Gastroesophageal sphincter (tissue), 4 donors: ENCODE measurements around the gene PSMD1. TPM values are rescaled to one million over a fixed set of nuclear protein-coding genes. Genes with fewer than 3 reads are reported as not detected.

Source experiments
- ATAC-seq: fragments of 150-250 bp; one replicate; pipeline ENCODE4 v1.9.1; 2016; ENCODE audit warnings: mild to moderate bottlenecking, moderate library complexity
- H3K27ac ChIP-seq, 4 donors: fragments of 200-600 bp; sonication (generic) in 3 of 4; 1 replicate in 3 of 4; 2 replicates in 1 of 4; pipeline ENCODE4 v1.5.1; 2016 to 2019
- H3K27me3 ChIP-seq: fragments of 200-600 bp; sonication (generic); one replicate; pipeline ENCODE4 v1.5.1; 2019
- H3K36me3 ChIP-seq, 2 donors: fragments of 200-600 bp; sonication (generic); one replicate each; pipeline ENCODE4 v1.5.1; 2019; ENCODE audit warnings: control low read depth in 1 of 2
- H3K4me1 ChIP-seq, 3 donors: fragments of 200-600 bp; sonication (generic); 1 replicate in 2 of 3; 2 replicates in 1 of 3; pipeline ENCODE4 v1.5.1; 2016 to 2019; ENCODE audit warnings: control low read depth in 2 of 3
- H3K4me3 ChIP-seq, 2 donors: fragments of 200-600 bp; sonication (generic); one replicate each; pipeline ENCODE4 v1.5.1; 2019; ENCODE audit warnings: mild to moderate bottlenecking in 1 of 2, moderate library complexity in 1 of 2
- H3K9me3 ChIP-seq, 3 donors: fragments of 200-600 bp; sonication (generic); one replicate each; pipeline ENCODE4 v1.5.1; 2017 to 2019; ENCODE audit warnings: control low read depth in 2 of 3
- EP300 ChIP-seq: sonication (generic); formaldehyde crosslinking; IDR thresholded peaks from one replicate; pipeline ENCODE4 v1.6.1; 2017; ENCODE audit warnings: antibody characterized with exemption, mild to moderate bottlenecking
- POLR2A ChIP-seq, 2 donors: fragments of 450-650 bp; IDR thresholded peaks; one replicate each; pipeline ENCODE4 v1.6.1; 2017; ENCODE audit warnings: antibody characterized with exemption in 2 of 2, mild to moderate bottlenecking in 2 of 2, moderate library complexity in 1 of 2
- POLR2AphosphoS5 ChIP-seq: sonication (generic); formaldehyde crosslinking; IDR thresholded peaks from one replicate; pipeline ENCODE4 v1.6.1; 2017; ENCODE audit warnings: antibody characterized with exemption
- WGBS, 2 donors: methylation state at CpG; one replicate each; pipeline ENCODE4 v1.1.5; 2018; ENCODE audit warnings: low coverage in 1 of 2; 5-methylcytosine and 5-hydroxymethylcytosine counted together
- total RNA-seq, 4 donors: library from RNA; depleted of rRNA; stranded (reverse); fragments of >200 nt; gene quantifications; one replicate each; pipeline ENCODE4 v1.1.0, GENCODE V29; 2016
- TF ChIP-seq, protein P1 (sequence below), 4 experiments: fragments of 200-600 bp in 2 of 4; fragments of 450-650 bp in 2 of 4; sonication (generic) in 1 of 4; IDR thresholded peaks; one replicate each; pipeline ENCODE4 v1.5.1; 2017 to 2019; ENCODE audit warnings: antibody characterized with exemption in 4 of 4, mild to moderate bottlenecking in 2 of 4, moderate library complexity in 2 of 4

Gene PSMD1
- total RNA-seq, 4 donors from 2014 or later, result 58.8 to 93.4 (median 65.9) TPM

GRCh38 chr2:231028889-231029288 is 27.8 kb upstream of the PSMD1 start:
- H3K4me1 ChIP-seq, result no peaks in the 10 kb centered on the region
- no peaks in the 10 kb centered on the region for H3K9me3 ChIP-seq
- no peak overlapping the region for H3K27ac ChIP-seq
- H3K27me3 ChIP-seq, result peaks cover 35% of the 10 kb centered on the region
- H3K4me3 ChIP-seq, result no peak overlapping the region
- H3K36me3 ChIP-seq, result no peaks in the 10 kb centered on the region
- TF ChIP-seq EP300, result no peak
- no peak for TF ChIP-seq POLR2AphosphoS5
- TF ChIP-seq POLR2A (IDR thresholded peaks at IDR 0.05), result no peak
- TF ChIP-seq, protein P1, sequence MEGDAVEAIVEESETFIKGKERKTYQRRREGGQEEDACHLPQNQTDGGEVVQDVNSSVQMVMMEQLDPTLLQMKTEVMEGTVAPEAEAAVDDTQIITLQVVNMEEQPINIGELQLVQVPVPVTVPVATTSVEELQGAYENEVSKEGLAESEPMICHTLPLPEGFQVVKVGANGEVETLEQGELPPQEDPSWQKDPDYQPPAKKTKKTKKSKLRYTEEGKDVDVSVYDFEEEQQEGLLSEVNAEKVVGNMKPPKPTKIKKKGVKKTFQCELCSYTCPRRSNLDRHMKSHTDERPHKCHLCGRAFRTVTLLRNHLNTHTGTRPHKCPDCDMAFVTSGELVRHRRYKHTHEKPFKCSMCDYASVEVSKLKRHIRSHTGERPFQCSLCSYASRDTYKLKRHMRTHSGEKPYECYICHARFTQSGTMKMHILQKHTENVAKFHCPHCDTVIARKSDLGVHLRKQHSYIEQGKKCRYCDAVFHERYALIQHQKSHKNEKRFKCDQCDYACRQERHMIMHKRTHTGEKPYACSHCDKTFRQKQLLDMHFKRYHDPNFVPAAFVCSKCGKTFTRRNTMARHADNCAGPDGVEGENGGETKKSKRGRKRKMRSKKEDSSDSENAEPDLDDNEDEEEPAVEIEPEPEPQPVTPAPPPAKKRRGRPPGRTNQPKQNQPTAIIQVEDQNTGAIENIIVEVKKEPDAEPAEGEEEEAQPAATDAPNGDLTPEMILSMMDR (IDR thresholded peaks at IDR 0.05), result no peak
- ATAC-seq, result no peak

DNA sequence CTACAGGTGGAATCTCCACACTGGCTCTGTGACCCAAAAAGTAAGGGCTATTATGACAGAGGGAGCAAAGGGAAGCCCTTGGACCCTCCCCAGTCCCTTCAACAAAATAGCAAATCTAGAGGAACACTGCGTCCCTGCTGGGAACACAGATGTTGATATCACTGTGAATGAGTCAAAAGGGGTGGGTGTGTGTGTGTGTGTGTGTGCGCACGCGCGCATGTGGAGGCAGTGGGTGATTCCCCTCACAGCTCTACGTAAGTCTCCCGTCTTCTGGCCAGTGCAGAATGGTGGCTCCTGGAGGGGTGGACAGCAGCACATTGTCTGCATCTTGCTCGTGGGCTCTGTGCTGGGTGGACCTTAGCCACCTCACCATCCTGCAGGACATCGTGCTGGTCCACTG is 27.1 kb upstream of the PSMD1 start:
- Histone ChIP-seq H3K4me3 (no peak overlapping the region), H3K27ac (no peak overlapping the region), H3K27me3 (peaks cover 39% of the 10 kb centered on the region), H3K9me3 (no peaks in the 10 kb centered on the region), H3K36me3 (no peaks in the 10 kb centered on the region), H3K4me1 (no peaks in the 10 kb centered on the region)
- TF ChIP-seq, protein P1 (IDR thresholded peaks at IDR 0.05), result no peak
- no peak for TF ChIP-seq POLR2AphosphoS5
- TF ChIP-seq POLR2A (IDR thresholded peaks at IDR 0.05), result no peak
- TF ChIP-seq EP300, result no peak
- ATAC-seq, result no peak
- WGBS, 2 donors, result 73 to 80% methylated on average over 2 to 9 of the region's 9 CpGs

DNA sequence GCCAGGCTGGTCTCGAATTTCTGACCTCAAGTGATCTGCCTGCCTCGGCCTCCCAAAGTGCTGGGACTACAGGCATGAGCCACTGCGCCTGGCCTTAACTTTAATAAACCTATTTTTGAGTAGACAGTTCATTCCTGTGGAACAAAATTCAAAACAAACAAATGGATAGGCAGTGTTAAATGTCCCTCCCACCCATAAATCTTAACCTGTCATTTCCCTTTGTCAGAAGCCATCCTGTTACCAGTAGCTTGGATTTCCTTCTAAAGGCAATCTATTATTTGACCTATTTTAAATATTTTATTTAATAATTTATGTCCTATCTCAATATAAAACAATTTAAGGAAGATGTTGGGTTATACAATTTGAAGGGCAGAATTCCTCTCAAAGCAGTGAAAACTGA is 25.9 kb upstream of the PSMD1 start:
- ATAC-seq, result no peak

GRCh38 chr2:231032575-231033140 is 24.0 kb upstream of the PSMD1 start:
- H3K4me1 ChIP-seq, result peaks cover 0 to 7% (median 0%) of the 10 kb centered on the region in 3 donors
- WGBS, 2 donors, result 60% methylated on average over 2 of the region's 5 CpGs; no CpG with 5 or more reads in 1 of the 2 donors
- H3K27me3 ChIP-seq, result peaks cover 56% of the 10 kb centered on the region
- no peaks in the 10 kb centered on the region for H3K9me3 ChIP-seq
- no peak overlapping the region for H3K4me3 ChIP-seq
- TF ChIP-seq, protein P1 (IDR thresholded peaks at IDR 0.05), result no peak
- TF ChIP-seq POLR2A (IDR thresholded peaks at IDR 0.05), result no peak
- H3K27ac ChIP-seq, result no peak overlapping the region
- no peak for ATAC-seq
- H3K36me3 ChIP-seq, result no peaks in the 10 kb centered on the region

More for the DNA sequence above, 25.9 kb upstream of the PSMD1 start:
- no peaks in the 10 kb centered on the region for H3K9me3 ChIP-seq
- H3K4me3 ChIP-seq, result no peak overlapping the region
- H3K27ac ChIP-seq, result no peak overlapping the region
- H3K27me3 ChIP-seq, result peaks cover 40% of the 10 kb centered on the region
- 83 to 94% methylated on average over 3 of the region's 3 CpGs for whole genome bisulfite sequencing, 2 donors
- H3K36me3 ChIP-seq, result no peaks in the 10 kb centered on the region
- TF ChIP-seq, protein P1 (IDR thresholded peaks at IDR 0.05), result no peak
- no peaks in the 10 kb centered on the region for H3K4me1 ChIP-seq

- H3K4me1 ChIP-seq, result peaks cover 0 to 13% (median 0%) of the 10 kb centered on the region in 3 donors
- no peak for ATAC-seq
- no peak overlapping the region for H3K27ac ChIP-seq
- peaks cover 57% of the 10 kb centered on the region for H3K27me3 ChIP-seq
- H3K36me3 ChIP-seq, result no peaks in the 10 kb centered on the region
- TF ChIP-seq POLR2A (IDR thresholded peaks at IDR 0.05), result no peak
- TF ChIP-seq, protein P1 (IDR thresholded peaks at IDR 0.05), result no peak
- TF ChIP-seq EP300, result no peak
- TF ChIP-seq POLR2AphosphoS5, result no peak
- WGBS, 2 donors, result 60 to 61% methylated on average over 4 to 8 of the region's 11 CpGs
- no peak overlapping the region for H3K4me3 ChIP-seq
- H3K9me3 ChIP-seq, result no peaks in the 10 kb centered on the region
Measured at GRCh38 chr2:231033147-231034132, 23.2 kb upstream of the PSMD1 start.
